Fibroblast of peridontal ligament (primary cell): ENCODE data around the gene RAPGEF4.
"Not testable (repeated sequence)": the region's sequence is repeated elsewhere in the genome, so short reads cannot be mapped to it uniquely, and the experiment has no call there.

Experiments
- DNase-seq: peaks from one replicate; pipeline ENCODE4 v3.0.0-alpha.2; 2010; ENCODE audit errors: extremely low read depth

Gene RAPGEF4

DNA sequence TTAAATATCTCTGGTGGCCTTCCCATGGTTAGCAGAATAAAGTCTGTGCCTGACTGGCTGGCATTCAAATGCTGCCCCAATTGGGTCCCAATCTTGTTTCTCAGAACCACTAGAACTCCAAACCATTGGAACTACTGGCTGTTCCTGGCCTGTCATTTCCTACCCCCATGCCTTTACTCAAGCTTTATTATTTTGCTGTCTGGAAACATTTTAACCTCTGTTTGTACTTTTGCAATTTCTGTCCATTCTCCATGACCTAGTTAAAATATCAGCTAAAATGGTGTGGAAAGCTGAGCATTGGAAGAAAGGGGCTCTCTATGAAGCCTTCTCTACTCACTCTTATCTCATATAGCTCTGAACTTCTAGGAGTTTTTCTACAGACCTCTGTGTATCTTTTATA, 38.7 kb downstream of the RAPGEF4 start:
- DNase-seq: no peak

DNA sequence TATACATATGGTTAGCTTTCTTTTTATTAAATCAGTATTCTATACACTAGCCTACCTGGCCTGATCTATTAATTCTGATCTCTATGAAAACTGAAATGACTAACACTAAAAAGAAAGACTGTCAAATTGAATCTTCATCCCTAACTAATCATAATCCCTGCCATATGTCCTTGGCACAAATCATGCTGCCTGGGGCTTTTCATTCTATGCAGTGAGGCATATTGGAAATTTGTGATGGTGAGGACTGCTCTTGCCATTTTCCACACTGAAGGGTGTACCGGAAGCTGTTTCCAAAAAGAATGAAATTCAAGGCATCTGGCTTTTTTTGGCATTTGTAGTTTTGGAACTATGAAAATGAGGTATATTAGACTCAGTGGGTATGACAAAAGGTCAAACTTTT, 39.7 kb downstream of the RAPGEF4 start:
- no peak for DNase-seq

DNA sequence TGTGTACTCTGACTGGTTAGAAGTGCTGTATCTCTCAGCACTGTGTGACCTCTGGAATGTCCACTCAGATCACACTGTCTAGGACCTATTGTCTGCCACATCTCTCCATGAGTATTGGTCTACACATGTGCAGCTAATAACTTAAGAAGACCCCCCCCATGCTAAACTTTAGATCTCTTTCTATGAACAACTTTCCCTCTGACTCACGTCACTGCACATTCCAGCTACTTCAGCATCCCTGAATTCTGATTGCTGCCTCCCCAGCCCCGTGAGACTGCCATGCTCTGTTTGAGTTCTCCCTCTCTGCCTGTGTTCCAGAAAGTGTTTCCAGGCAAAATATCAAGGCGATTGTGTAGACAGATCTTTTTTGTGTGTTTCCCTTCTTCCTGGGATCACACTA, 41.8 kb downstream of the RAPGEF4 start:
- peak; percentile 9 for DNase-seq

DNA sequence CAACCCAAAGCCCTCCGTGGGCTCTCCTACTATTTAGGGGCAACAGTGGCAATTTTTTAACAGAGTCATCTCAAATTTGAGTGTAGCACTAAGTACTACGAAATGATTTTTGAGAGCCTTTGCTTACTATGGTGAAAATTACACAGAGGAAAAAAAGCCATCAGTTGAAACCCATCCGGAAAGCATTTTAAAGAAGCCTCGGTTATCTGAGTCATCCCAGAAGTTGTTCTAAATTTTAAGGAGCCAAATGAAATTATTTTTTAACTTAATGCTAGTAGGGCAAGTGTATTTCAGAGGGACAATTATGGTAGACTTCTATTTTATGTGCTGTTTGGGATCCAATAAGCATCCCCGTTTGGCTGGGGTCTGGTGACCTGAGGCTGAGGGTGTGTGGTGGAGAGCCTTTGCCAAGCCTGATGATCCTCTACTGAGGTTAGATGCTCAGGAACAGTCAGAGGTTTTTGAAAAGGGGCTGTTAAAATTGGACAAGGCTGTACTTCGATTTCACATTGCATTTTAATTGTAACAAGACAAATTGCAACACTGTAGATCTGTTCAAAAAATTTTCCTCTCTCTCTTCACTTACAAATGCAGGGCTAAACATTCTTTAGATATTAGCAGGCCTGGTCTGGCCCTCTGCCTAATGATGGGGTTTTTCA, 47.0 kb downstream of the RAPGEF4 start:
- DNase-seq: peak; percentile 89

DNA sequence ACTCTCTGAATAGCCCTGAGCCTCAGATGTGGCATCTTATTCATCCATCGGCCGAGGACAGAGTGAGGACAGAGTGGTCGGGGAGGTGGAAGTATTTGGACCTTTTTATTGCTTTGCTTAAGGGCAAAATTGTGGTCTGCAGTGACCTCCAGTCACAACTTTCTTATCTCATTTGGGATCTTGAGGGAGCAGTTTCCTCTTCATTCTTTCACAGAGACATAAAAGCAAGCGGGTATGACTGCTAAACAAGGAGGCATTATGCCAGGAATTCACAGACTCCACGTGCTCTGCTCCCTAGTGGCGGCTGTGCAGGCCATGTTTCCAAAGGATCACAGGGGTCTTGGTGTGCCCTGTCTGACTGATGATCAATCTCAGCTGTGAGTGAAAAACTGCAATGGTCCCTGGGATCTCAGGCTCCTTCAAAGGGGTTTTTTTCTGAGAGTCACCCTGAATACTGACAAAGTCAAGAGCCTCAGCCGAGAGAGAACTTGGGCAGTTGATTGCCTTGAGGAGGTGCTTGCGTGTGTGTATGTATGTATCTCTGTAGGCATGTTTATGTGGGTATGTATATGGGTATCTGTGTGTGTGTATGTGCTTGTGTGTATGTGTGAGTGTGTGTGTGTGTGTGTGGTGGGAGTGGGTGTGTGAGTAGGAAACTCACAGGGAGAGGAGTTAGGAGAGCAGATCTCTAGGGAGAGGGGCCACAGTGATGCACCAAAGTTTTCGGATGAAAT, 47.7 kb downstream of the RAPGEF4 start:
- peak; percentile 79 for DNase-seq

DNA sequence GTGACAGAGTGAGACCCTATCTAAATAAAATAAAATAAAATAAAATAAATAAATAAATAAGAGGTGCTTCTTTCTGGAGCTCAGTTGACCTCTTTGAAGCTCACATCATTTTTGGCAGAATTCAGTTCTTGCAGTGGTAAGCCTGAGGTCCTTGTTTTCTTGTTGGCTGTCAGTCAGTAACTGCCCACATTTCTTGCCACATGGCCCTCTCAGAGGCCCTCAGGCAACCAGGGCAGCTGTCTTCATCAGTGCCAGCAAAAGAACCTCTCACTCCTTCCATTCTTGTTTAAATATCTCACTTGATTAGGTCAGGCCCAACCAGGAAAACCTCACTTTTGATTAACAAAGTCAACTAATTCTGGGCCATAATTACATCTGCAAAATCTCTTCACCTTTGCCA, 53.2 kb downstream of the RAPGEF4 start:
- no peak for DNase-seq

DNA sequence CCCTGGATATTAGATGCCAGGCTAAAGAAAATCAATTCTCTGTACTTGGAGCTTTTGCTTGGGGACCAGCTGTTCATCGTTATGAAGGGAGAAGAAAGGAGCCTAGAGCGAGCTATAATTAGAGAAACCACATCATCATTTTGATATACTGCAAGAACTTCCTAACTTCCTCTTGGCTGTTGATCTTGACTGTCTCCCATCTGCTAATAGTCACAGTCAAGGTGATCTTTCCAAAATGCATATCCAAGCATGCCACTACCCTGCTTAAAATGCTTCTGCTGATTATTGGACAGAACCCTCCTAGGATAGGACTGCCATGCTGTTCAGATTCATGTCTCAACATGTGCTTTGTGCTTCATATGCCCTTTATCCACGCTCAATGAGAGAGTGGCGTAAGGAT, 54.8 kb downstream of the RAPGEF4 start:
- DNase-seq: peak; percentile 44

DNA sequence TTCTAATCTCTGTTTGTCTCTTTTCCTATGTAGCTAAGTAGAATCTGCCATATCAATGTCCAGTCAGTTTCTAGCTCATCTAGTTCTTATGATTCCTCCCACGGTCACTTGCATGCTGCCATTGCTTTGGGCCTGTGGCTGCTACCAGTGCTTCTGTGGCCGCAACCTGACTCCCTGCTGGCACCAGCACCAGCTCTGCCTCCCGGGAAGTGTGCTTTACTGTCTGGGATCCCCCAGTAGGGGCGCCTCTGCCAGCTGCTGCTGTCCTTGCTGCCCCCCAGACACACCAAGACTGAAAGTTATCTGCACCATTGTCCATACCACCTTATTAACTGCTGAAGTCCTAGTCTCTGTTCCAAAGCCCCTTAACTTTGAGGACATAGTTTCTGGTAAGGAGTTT, 56.3 kb downstream of the RAPGEF4 start:
- DNase-seq: no peak

DNA sequence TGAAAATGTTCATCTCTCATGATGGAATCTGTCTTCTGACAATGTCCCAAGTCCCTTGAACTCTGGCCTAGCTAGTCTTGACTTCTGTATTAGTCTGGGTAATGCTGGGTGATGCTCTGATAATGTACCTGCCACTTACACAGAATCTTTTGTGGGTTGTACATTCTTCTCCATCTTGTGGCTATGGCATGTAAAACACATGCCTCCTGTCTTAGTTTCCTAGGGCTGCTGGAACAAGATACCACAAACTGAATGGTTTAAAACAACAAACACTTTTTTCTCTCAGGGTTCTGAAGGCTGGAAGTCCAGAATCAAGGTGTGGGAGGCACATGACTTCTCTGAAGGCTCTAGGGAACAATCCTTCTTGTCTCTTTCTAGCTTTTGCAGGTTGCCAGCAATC, 57.1 kb downstream of the RAPGEF4 start:
- DNase-seq: no peak

DNA sequence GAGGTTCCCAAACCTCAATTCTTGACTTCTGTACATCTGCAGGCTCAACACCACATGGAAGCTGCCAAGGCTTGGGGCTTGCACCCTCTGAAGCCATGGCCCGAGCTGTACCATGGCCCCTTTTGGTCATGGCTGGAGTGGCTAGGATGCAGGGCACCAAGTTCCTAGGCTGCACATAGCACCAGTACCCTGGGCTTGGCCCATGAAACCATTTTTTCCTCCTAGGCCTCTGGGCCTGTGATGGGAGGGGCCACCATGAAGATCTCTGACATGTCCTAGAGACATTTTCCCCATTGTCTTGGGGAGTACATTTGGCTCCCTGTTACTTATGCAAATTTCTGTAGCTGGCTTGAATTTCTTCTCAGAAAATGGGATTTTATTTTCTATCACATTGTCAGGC, 67.7 kb downstream of the RAPGEF4 start:
- not testable (repeated sequence) for DNase-seq

DNA sequence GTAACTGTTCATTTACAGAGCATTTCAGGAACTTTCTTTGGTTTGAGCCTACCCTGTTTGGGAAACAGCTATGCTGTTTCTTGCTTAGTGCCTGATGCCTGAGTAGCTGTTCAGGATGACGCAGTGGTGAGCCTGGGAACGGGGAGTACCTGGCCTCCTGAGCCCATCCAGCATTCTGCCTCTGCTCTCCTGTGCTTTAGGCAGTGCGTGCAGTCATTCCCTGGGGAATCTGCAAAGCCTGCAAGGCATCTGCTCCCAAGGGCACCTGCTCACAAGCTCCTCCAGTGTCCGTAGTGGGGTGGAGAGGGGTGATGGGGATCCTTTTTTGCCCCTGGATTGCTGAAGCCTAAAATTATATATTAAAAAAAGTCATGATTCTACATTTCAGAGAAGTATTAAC, 68.8 kb downstream of the RAPGEF4 start:
- no peak for DNase-seq

DNA sequence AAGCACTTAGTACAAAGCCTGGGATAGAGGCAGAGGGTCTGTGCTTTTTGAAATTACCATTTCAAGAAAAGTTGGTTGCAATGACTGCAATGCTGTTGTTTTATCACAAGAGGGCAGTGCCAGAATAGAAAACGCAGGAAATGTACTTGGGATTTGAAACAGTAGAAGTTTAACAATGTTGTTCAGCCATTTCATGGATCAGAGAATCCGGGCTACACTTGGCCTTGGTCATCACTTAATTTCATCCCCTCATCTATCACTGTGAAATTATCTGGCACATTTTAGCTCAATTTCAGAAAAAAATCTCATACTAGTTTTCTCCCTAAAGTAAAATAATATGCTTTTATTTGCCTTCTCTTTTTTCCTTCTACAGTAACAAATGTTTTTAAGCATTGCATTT, 70.8 kb downstream of the RAPGEF4 start:
- peak; percentile 77 for DNase-seq

DNA sequence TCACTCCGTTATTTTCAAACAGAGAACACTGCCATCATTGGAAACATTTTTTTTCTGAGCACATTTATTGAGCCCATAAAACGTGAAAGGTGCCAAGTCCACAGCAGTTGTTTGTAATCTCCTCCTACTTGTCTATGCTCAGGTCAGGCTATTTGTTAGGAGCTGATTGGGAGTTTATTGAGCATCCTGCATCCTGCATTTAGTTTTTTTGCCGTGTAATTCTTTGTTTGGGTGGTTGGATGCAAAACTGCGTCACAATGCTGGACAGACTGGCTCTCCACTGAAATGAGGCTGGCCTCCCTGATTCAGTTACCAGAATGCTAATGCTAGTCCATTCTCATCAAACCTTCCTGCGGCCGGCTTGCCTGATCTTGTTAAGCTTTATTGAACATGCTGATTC, 71.4 kb downstream of the RAPGEF4 start:
- no peak for DNase-seq

DNA sequence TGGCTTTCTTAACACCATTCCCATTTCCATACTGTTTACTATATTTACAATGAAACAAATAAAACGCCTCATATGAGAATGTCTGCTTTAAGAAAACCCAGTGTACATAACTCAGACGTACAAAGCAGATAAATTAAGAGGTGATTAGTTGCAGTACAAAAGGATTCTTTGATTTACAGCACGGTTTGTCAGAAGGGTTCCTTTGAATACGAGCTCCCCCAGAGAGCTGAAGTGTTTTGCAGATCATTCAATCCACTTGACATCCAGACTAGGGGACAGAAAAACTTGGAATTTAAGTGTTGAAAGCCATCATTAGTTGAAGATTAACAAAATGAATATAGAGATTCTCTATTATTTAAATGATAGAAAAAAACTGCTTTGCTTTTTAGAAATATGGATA, 72.5 kb downstream of the RAPGEF4 start:
- no peak for DNase-seq

DNA sequence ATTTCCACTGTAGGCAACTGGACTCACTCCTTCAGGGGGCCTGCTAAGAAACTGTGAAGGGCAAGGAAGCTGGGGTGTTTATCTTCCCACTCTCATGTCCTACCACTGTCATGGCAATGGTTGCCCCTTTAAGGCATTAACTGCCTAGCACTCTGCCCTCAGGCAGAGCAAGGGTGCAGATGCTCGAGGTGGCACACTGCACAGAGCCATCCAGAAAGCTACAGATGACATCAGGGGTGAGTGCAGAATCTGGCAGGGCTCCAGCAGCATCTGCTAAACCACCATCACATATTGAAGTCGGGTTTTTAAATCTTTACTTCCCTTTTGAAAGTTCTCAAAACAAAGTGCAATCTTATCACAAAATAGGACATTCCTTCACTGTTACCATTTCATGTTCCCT, 75.4 kb downstream of the RAPGEF4 start:
- no peak for DNase-seq

DNA sequence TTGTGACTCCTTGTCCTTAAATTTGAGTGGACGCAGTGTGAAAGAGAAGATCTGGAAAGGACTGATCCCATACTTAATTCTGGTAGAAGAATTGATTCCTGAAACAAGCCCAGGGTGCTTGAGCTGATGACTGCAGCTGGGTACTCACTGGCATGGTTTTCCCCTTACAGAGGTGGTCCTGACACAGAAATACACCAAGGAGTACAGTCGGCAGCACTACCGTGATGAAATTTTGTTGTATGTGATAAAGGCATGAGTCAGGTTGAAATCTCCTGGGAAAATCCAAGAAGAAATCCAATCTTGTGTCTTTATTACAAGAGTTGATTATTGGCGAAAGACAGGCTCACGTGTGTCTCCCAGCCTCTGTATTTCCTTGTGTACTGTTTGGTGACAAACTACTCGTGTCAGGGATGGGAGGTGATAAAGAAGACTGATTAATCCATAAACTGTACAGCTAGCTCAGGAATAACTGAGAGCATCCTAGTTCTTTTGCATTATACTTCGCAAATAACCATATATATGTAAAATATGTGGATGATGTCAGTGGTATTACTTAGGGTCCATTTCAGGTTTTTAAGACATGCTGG, 76.6 kb downstream of the RAPGEF4 start:
- no peak for DNase-seq

DNA sequence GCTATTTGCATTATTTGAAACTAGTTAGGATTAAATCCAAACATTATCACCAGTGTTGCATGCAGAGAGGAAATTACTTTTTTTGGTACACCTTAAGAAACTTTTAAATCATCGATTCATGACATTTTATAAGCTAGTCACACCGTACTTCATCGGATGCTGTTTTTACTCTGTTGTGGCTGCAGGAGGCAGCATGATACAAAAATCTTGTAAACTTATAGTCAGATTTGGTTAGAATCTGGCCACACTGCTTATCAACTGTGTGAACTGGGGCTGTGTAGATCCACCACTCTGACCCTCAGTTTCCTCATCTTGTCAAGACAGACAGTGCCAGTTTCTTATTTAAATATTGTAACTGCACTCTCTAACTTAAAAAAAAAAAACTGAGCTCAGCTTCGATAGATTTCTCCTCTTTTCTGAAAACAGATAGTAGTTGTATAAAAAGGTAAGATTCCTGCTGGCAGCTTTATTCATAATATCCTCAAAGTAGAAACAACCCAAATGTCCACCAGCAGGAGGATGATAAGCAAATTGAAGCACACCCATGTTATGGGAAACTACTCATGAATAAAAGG, 77.8 kb downstream of the RAPGEF4 start:
- DNase-seq: peak; percentile 62

DNA sequence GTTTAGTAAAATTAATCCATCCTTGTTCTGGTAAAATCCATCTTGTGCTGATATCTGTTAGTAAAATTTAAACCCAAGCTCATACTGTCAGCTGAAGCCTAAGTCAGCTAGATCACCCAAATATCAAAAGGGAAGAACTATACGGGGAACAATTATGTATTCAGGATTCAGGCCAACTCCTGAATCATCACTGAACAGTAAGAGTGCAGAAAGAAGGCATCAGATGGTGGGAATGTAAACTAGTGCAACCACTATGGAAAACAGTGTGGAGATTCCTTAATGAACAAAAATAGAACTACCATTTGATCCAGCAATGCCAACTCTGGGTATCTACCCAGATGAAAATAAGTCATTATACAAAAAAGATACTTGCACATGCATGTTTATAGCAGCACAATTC, 81.8 kb downstream of the RAPGEF4 start:
- DNase-seq: peak; percentile 30

DNA sequence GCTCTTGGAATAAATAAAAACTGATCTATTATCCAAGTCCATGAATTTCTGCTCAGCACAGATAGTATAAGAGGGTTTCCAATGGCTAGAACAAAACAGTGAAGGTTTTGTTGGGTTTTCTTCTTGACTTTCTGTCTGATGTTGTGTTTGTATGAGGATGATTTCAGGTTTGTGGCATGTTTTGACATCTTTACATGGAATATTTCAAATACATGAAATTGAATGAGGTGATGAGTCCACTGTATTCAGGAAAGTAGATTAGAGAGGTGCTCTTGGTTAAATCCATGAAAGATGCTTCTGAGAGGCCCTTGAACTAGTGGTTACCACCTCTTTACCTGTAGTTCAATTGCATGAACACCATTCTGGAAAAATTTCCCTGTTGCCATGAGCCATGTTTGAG, 84.3 kb downstream of the RAPGEF4 start:
- no peak for DNase-seq

DNA sequence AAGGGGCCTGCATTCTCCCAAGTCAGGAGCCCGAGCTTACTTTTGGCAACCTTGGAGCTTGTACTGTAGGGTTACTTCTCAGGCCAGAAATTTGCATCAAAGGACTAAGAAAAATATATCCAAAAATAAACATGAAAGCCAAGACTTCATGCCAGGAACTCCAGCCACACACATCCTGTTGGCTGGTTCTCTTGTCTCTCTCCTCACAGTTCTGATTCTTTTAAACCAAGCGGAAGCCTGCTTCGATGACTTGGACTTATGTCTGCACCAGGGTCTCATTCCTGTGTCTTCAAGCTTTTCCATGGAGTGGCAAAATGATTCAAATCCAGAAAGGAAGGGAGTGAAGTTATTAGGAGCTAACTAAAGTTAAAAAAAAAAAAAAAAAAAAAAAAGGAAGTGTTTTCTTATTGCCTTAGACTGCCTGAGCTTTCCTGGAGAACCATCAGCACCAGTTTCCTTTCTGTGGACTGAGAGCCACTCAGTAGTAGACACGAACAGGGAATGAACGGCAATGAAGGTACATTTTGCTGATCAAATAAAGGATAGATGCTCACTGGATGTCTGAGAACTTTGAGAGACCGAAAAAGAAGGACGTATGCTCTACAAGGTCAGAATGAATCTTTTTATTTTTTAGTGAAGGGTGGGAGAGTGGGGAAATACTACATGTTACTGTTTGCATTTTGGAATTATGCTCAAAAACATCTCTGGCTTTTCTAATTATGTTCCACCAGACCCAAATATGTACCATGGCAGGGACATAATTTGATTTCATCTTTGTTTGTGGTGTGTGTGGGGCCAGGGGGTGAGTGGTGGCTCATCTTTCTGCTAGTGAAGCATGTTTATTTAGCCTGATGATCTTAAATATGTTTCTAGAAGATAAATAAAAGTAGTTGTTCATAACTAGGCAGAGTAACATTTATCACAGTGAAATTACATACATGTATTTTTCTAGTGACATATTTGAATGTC, 86.0 kb downstream of the RAPGEF4 start:
- DNase-seq: no peak

DNA sequence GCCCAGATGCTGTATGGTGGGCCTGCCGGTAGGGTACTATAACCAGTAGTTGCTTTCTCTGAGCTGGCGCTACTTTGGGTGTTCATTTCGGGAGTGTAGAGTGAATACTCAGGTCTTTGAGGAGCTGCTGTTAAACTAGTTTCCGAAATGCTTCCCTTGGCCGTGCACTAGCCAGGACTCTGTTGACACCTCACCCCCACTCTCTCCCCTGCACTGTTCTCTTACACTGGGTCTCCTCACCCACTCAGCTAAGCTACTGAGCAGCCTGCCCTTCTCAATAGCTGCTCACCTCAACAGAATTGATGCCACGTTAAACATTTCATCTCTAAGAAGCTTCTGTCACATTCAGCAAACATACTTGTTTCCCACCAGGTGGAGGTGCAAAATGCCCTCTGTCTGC, 86.9 kb downstream of the RAPGEF4 start:
- DNase-seq: no peak
